Measurements from ENCODE around the gene OR9G1. TPM values are rescaled to one million over a fixed set of nuclear protein-coding genes. Genes with fewer than 3 reads are reported as not detected.

OR9G1 gene
- total RNA-seq = not detected
- long read RNA-seq = 0 reads

DNA sequence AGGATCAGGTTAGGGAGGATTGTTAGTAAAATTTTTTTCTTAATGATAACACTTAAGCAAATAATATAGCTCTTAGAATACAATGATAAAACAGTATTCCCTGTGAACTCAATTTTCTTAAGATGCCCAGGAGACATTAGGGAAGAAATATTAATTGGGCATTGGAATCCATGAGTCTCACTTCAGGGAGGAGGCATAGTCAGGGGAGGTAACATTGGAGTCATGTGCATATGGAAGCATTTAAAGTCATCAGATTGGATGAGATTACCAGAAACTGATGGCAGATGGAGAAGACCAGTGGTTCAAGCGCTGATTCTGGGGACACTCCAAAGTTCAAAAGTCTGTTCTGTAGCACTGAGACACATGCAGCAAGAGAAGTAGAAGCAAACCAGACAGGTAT, at the start of gene OR9G1:
TSS of gene OR9G1 (plus strand) at position 301 of the 400 bp plus-strand sequence. CDS start 1,293 bp downstream, outside the sequence.
- no peak for DNase-seq
- Histone ChIP-seq H3K4me3 (no peak within 1 kb of the TSS), H3K36me3 (no peaks in the 10 kb centered on the region), H3K4me1 (no peaks in the 10 kb centered on the region), H3K9me3 (no peaks in the 10 kb centered on the region), H3K27me3 (no peaks in the 10 kb centered on the region), H3K27ac (no peak within 1 kb of the TSS)
- intact Hi-C loops (cut with DNase I) = no loop called here
- 47% methylated on average over 1 of the region's 1 CpG for WGBS (ENCODE audit: insufficient coverage, low coverage, low lambda C conversion rate, missing lambda C conversion rate)
- TF ChIP-seq CTCF (IDR thresholded peaks at IDR 0.05) (no peak), POLR2A (IDR thresholded peaks at IDR 0.05) (no peak)
- no peak for ATAC-seq

- H3K4me1 ChIP-seq = no peaks in the 10 kb centered on the region
- no peak overlapping the region for H3K4me3 ChIP-seq
- H3K36me3 ChIP-seq = no peaks in the 10 kb centered on the region
- no peak overlapping the region for H3K27ac ChIP-seq
- no peaks in the 10 kb centered on the region for H3K27me3 ChIP-seq
- ATAC-seq (no peak), DNase-seq (no peak)
- TF ChIP-seq POLR2A (IDR thresholded peaks at IDR 0.05) (no peak), CTCF (IDR thresholded peaks at IDR 0.05) (no peak)
- H3K9me3 ChIP-seq = peaks cover 0 to 2% (median 0%) of the 10 kb centered on the region in 4 donors
- intact Hi-C loops (cut with DNase I) = no loop called here
- 14% methylated on average over 3 of the region's 3 CpGs for WGBS (ENCODE audit: insufficient coverage, low coverage, low lambda C conversion rate, missing lambda C conversion rate)
Observed at GRCh38 chr11:56659755-56660154, 39.1 kb upstream of the OR9G1 start.

- WGBS (ENCODE audit: insufficient coverage, low coverage, low lambda C conversion rate, missing lambda C conversion rate) = 25% methylated on average over 2 of the region's 2 CpGs
- peaks cover 0 to 2% (median 0%) of the 10 kb centered on the region in 4 donors for H3K9me3 ChIP-seq
- intact Hi-C loops (cut with DNase I) = no loop called here
Observed at GRCh38 chr11:56663386-56663785, 35.5 kb upstream of the OR9G1 start, which contains the start of gene OR5AR1. Gene OR5AR1 (plus strand): TSS chr11:56663686. CDS start chr11:56663686, 0 bp downstream.

GRCh38 chr11:56670984-56671383, 27.9 kb upstream of the OR9G1 start:
- Histone ChIP-seq H3K36me3 (no peaks in the 10 kb centered on the region), H3K4me3 (no peak overlapping the region), H3K27me3 (no peaks in the 10 kb centered on the region), H3K9me3 (no peaks in the 10 kb centered on the region), H3K4me1 (no peaks in the 10 kb centered on the region), H3K27ac (no peak overlapping the region)
- WGBS (ENCODE audit: insufficient coverage, low coverage, low lambda C conversion rate, missing lambda C conversion rate) = 60% methylated on average over 2 of the region's 2 CpGs
- TF ChIP-seq POLR2A (IDR thresholded peaks at IDR 0.05) (no peak), CTCF (IDR thresholded peaks at IDR 0.05) (no peak)
- intact Hi-C loops (cut with DNase I) = no loop called here
- ATAC-seq (no peak), DNase-seq (no peak)

More at GRCh38 chr11:56663386-56663785, 35.5 kb upstream of the OR9G1 start, which contains the start of gene OR5AR1:
- no peak within 1 kb of the TSS for H3K4me3 ChIP-seq
- DNase-seq (no peak), ATAC-seq (no peak)
- H3K36me3 ChIP-seq = no peaks in the 10 kb centered on the region
- no peak within 1 kb of the TSS for H3K27ac ChIP-seq
- TF ChIP-seq CTCF (IDR thresholded peaks at IDR 0.05) = no peak
- TF ChIP-seq POLR2A (IDR thresholded peaks at IDR 0.05) = no peak
- H3K4me1 ChIP-seq = no peaks in the 10 kb centered on the region
- no peaks in the 10 kb centered on the region for H3K27me3 ChIP-seq

All from right lobe of liver (tissue), 6 donors.